A549 (cell line): ENCODE results near the gene ARID1B. TPM values are rescaled to one million over a fixed set of nuclear protein-coding genes. Genes with fewer than 3 reads are reported as not detected.

Experiments used
- ATAC-seq, 2 experiments: fragments of 200-7000 bp in 1 of 2; fragments of >200 bp in 1 of 2; cut with Nextera tagmentation in 1 of 2; cut with Tn5 transposase in 1 of 2; 3 replicates each; pipeline versions ENCODE4 v1.8.0 to v1.9.1; 2018 to 2020; ENCODE audit warnings: mild to moderate bottlenecking in 1 of 2, moderate library complexity in 1 of 2
- CTCF ChIA-PET: fragments of 300-600 bp; sonication (Branson Sonifier 250); formaldehyde crosslinking; extraction: SDS; loops from one replicate; lab custom pipeline; 2021; ENCODE audit warnings: antibody characterized with exemption, inconsistent platforms; lab: Yijun Ruan, JAX
- POLR2A ChIA-PET: fragments of 350-600 bp; formaldehyde crosslinking; extraction: SDS; loops from one replicate; lab custom pipeline; 2021; ENCODE audit warnings: antibody characterized with exemption, inconsistent platforms; lab: Yijun Ruan, JAX
- DNase-seq, 2 experiments: peaks; one replicate each; pipeline versions ENCODE4 v3.0.0 to v3.0.0-alpha.2; 2011 to 2016; ENCODE audit warnings: low read depth in 1 of 2, low spot score in 1 of 2
- FAIRE-seq: peaks from 2 replicates; lab custom pipeline; 2011; peaks lifted over from hg19 to GRCh38; lab: Jason Lieb, UNC
- H3K27ac ChIP-seq, 2 experiments: fragments of >200 bp; sonication (Bioruptor Twin); formaldehyde crosslinking; 3 replicates each; pipeline ENCODE4 v1.5.1; 2016 to 2017
- H3K4me1 ChIP-seq: fragments of >200 bp; sonication (Bioruptor Twin); formaldehyde crosslinking; 3 replicates; pipeline ENCODE4 v1.6.1; 2016
- H3K4me2 ChIP-seq: fragments of >200 bp; sonication (Bioruptor Twin); formaldehyde crosslinking; 3 replicates; pipeline ENCODE4 v1.6.1; 2016
- H3K4me3 ChIP-seq: fragments of >200 bp; sonication (Bioruptor Twin); formaldehyde crosslinking; 3 replicates; pipeline ENCODE4 v1.5.1; 2016
- H3K9me3 ChIP-seq: fragments of >200 bp; sonication (Bioruptor Twin); formaldehyde crosslinking; 3 replicates; pipeline ENCODE4 v1.6.1; 2016
- ATOH8 ChIP-seq: fragments of 250-450 bp; sonication (Bioruptor Pico); IDR thresholded peaks from 2 replicates; pipeline ENCODE4 v1.5.0; 2020; ENCODE audit warnings: low read depth, mild to moderate bottlenecking, moderate library complexity
- BCL3 ChIP-seq: fragments of >200 bp; sonication (Bioruptor Twin); formaldehyde crosslinking; IDR thresholded peaks from 3 replicates; pipeline ENCODE4 v1.6.1; 2016
- CBX2 ChIP-seq: fragments of 200-600 bp; sonication (generic); IDR thresholded peaks from 2 replicates; pipeline ENCODE4 v1.6.1; 2016; ENCODE audit warnings: low read depth, mild to moderate bottlenecking, borderline replicate concordance
- CHD2 ChIP-seq: fragments of 150-350 bp; IDR thresholded peaks from 2 replicates; pipeline ENCODE4 v1.6.1; 2014; ENCODE audit warnings: low read length; ENCODE audit not compliant: partially characterized antibody
- CHD4 ChIP-seq: fragments of 200-600 bp; sonication (generic); IDR thresholded peaks from 2 replicates; pipeline ENCODE4 v1.6.1; 2016; ENCODE audit warnings: antibody characterized with exemption, mild to moderate bottlenecking, borderline replicate concordance
- E2F6 ChIP-seq: IDR thresholded peaks from 2 replicates; pipeline ENCODE4 v1.6.1; 2012; ENCODE audit warnings: low read depth, borderline replicate concordance
- EP300 ChIP-seq, 2 experiments: fragments of >200 bp; sonication (Bioruptor Twin); formaldehyde crosslinking; IDR thresholded peaks; 2 replicates in 1 of 2; 3 replicates in 1 of 2; pipeline ENCODE4 v1.6.1; 2016 to 2017
- FOSL2 ChIP-seq, 2 experiments: fragments of 450-650 bp in 1 of 2; fragments of >200 bp in 1 of 2; sonication (Bioruptor Twin) in 1 of 2; formaldehyde crosslinking; IDR thresholded peaks; 2 replicates each; pipeline versions ENCODE4 v1.5.0 to v1.6.1; 2016 to 2020; ENCODE audit warnings: mild to moderate bottlenecking in 1 of 2, moderate library complexity in 1 of 2
- FOXS1 ChIP-seq: fragments of 250-450 bp; sonication (Bioruptor Pico); IDR thresholded peaks from 2 replicates; pipeline ENCODE4 v1.5.0; 2020; ENCODE audit warnings: mild to moderate bottlenecking, moderate library complexity
- HOXA7 ChIP-seq: fragments of 250-450 bp; sonication (Bioruptor Pico); IDR thresholded peaks from 2 replicates; pipeline ENCODE4 v1.5.0; 2020; ENCODE audit warnings: mild to moderate bottlenecking, moderate library complexity
- MAFK ChIP-seq: fragments of 450-650 bp; IDR thresholded peaks from 2 replicates; pipeline ENCODE4 v1.6.1; 2014; ENCODE audit not compliant: partially characterized antibody
- MAX ChIP-seq: IDR thresholded peaks from 2 replicates; pipeline ENCODE4 v1.6.1; 2012
- MYC ChIP-seq: IDR thresholded peaks from 2 replicates; pipeline ENCODE4 v1.6.1; 2012; ENCODE audit warnings: mild to moderate bottlenecking, inconsistent platforms, low read length, improper control_type of control experiment, borderline replicate concordance
- PBX3 ChIP-seq: IDR thresholded peaks from 2 replicates; pipeline ENCODE4 v1.6.1; 2012
- PHF8 ChIP-seq: fragments of 200-600 bp; sonication (generic); IDR thresholded peaks from 2 replicates; pipeline ENCODE4 v1.6.1; 2016; ENCODE audit warnings: low read depth, mild to moderate bottlenecking, antibody characterized with exemption, moderate library complexity, borderline replicate concordance
- RAD21 ChIP-seq, 2 experiments: fragments of >200 bp in 1 of 2; sonication (Bioruptor Twin) in 1 of 2; formaldehyde crosslinking in 1 of 2; IDR thresholded peaks in 1 of 2; conservative IDR thresholded peaks in 1 of 2; 2 replicates in 1 of 2; 3 replicates in 1 of 2; pipeline ENCODE4 v1.6.1; 2012 to 2018; ENCODE audit warnings: inconsistent platforms in 1 of 2
- RARB ChIP-seq: fragments of 250-450 bp; sonication (Bioruptor Pico); IDR thresholded peaks from 2 replicates; pipeline ENCODE4 v1.8.0; 2021; ENCODE audit warnings: mild to moderate bottlenecking, moderate library complexity
- RFX5 ChIP-seq: fragments of 450-650 bp; IDR thresholded peaks from 2 replicates; pipeline ENCODE4 v1.7.1; 2014; ENCODE audit warnings: antibody characterized with exemption, mild to moderate bottlenecking, moderate library complexity
- TP53 ChIP-seq: fragments of 250-450 bp; sonication (Bioruptor Pico); IDR thresholded peaks from 2 replicates; pipeline ENCODE4 v1.5.0; 2021; ENCODE audit warnings: mild to moderate bottlenecking, moderate library complexity
- ZC3H11A ChIP-seq: fragments of 450-650 bp; IDR thresholded peaks from 2 replicates; pipeline ENCODE4 v1.6.1; 2014; ENCODE audit warnings: antibody characterized with exemption, mild to moderate bottlenecking
- ZFP36 ChIP-seq: fragments of 450-650 bp; IDR thresholded peaks from 2 replicates; pipeline ENCODE4 v1.6.1; 2014; ENCODE audit warnings: borderline replicate concordance; ENCODE audit not compliant: partially characterized antibody
- ZSCAN20 ChIP-seq: fragments of 250-450 bp; sonication (Bioruptor Pico); IDR thresholded peaks from 2 replicates; pipeline ENCODE4 v1.8.0; 2022; ENCODE audit warnings: mild to moderate bottlenecking, moderate library complexity
- WGBS: methylation state at CpG from one replicate; pipeline ENCODE4 v1.1.6; 2017; ENCODE audit errors: missing lambda C conversion rate; 5-methylcytosine and 5-hydroxymethylcytosine counted together
- polyA plus RNA-seq, 4 experiments: library from polyadenylated mRNA; depleted of rRNA in 3 of 4; stranded (reverse); fragments of >200 nt; fragmentation: RNase III in 1 of 4; extraction: RNeasy Plus Mini Kit Qiagen cat#74134 plus additional on column Dnase treatment in 1 of 4; gene quantifications; 2 replicates in 3 of 4; 3 replicates in 1 of 4; pipeline ENCODE4 v1.2.3, GENCODE V29; 2011 to 2017

ARID1B gene
- polyA plus RNA-seq, 2 of the 4 experiments (the other 2 are of a cell fraction), result 13.5 to 16.3 TPM

GRCh38 chr6:157005940-157006339, 228.8 kb downstream of the ARID1B start:
- Histone ChIP-seq H3K4me2 (no peak overlapping the region), H3K9me3 (no peaks in the 10 kb centered on the region), H3K27ac (no peak overlapping the region), H3K4me1 (no peaks in the 10 kb centered on the region), H3K4me3 (no peak overlapping the region)
- FAIRE-seq (no peak), DNase-seq (no peak), ATAC-seq (no peak)
- 62% methylated on average over 2 of the region's 2 CpGs for WGBS
- CTCF ChIA-PET, result no interaction called here
- POLR2A ChIA-PET, result no interaction called here
- no peak for TF ChIP-seq RFX5

GRCh38 chr6:157008568-157008967, 231.4 kb downstream of the ARID1B start:
- no peak overlapping the region for H3K4me2 ChIP-seq
- TF ChIP-seq FOSL2 (IDR thresholded peaks at IDR 0.05) (no peak), FOSL2 (CRISPR knock-in tag; IDR thresholded peaks at IDR 0.05) (no peak), MAX (no peak), RARB (CRISPR knock-in tag) (no peak), MYC (no peak), TP53 (CRISPR knock-in tag) (no peak), PHF8 (no peak), FOXS1 (CRISPR knock-in tag) (no peak), CHD2 (no peak), ZSCAN20 (CRISPR knock-in tag) (no peak), MAFK (no peak), PBX3 (no peak), CBX2 (no peak)
- TF ChIP-seq, all 56 proteins: peak for 0
- 89% methylated on average over 7 of the region's 7 CpGs for WGBS
- DNase-seq (no peak), ATAC-seq (no peak), FAIRE-seq (no peak)
- H3K4me1 ChIP-seq, result no peaks in the 10 kb centered on the region
- H3K4me3 ChIP-seq, result no peak overlapping the region
- H3K27ac ChIP-seq, result no peak overlapping the region
- H3K9me3 ChIP-seq, result no peaks in the 10 kb centered on the region
- CTCF ChIA-PET, result interaction anchor here (1.6 kb wide), 1 partner anchor 13 kb away, joined by 3 read pairs; no protein-coding TSS in a partner anchor
- POLR2A ChIA-PET, result no interaction called here

GRCh38 chr6:157012355-157012754, 235.2 kb downstream of the ARID1B start:
- H3K4me1 ChIP-seq, result 0 out of 3 replicates have a peak, but pooled peaks cover 6% of the 10 kb centered on the region
- H3K4me2 ChIP-seq, result no peak overlapping the region
- ATAC-seq, result peak in 1 of 2 experiments; percentile 52; a peak in 2 of 6 replicates
- CTCF ChIA-PET, result no interaction called here
- TF ChIP-seq EP300 (IDR thresholded peaks at IDR 0.05), result no peak
- no peak for TF ChIP-seq ZC3H11A
- no peak for TF ChIP-seq E2F6
- TF ChIP-seq HOXA7 (CRISPR knock-in tag), result no peak
- TF ChIP-seq CHD4, result no peak
- no peak for TF ChIP-seq BCL3
- no peak for TF ChIP-seq ATOH8 (CRISPR knock-in tag)
- TF ChIP-seq RAD21 (conservative IDR thresholded peaks at IDR 0.05 in 1 of 2, IDR thresholded peaks at IDR 0.05 in 1 of 2), result no peak
- no peak for TF ChIP-seq ZFP36
- no peak overlapping the region for H3K27ac ChIP-seq
- no peak for DNase-seq
- no peaks in the 10 kb centered on the region for H3K9me3 ChIP-seq
- POLR2A ChIA-PET, result no interaction called here
- no peak for FAIRE-seq
- 80% methylated on average over 3 of the region's 3 CpGs for WGBS
- H3K4me3 ChIP-seq, result no peak overlapping the region
